ENCODE measurements around the gene SC5D.

The SC5D gene

GRCh38 chr11:121293288-121293594 lies 670 bp downstream of the SC5D start:
- no peak for DNase-seq

DNA sequence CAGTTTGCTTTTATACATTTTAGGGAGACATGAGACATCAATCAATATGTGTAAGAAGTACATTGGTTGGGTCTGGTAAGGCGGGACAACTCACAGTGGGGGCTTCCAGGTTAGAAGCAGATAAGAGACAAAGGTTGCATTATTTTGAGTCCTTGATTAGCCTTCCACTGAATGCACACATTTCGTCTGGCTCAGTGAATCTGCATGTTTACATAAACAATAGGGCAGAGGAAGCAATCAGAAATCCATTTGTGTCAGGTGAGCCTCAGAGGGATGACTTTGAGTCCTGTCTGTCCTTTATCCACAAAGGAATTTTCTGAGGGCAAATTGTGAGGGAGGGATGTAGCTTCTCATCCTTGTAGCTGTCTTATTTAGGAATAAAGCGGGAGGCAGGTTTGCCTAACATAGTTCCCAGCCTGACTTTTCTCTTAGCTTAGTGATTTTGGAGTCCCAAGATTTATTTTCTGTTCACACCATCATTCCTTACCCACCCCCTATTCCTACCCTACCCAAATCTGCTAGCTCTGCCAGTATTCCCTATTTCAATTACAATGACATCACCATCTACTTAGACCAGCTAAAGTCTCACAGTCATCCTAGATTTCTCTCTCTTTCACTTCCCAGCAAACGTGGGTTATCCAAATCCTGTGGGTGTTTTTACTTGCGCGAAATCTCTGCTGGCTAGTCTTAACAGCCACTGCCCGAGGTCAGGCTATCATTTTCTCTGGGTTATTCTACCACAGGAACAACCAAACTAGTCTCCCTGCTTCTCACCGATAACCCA lies 2.9 kb downstream of the SC5D start:
- DNase-seq, result no peak

- no peak for DNase-seq
Observed at GRCh38 chr11:121297872-121298271, 5.3 kb downstream of the SC5D start.

DNA sequence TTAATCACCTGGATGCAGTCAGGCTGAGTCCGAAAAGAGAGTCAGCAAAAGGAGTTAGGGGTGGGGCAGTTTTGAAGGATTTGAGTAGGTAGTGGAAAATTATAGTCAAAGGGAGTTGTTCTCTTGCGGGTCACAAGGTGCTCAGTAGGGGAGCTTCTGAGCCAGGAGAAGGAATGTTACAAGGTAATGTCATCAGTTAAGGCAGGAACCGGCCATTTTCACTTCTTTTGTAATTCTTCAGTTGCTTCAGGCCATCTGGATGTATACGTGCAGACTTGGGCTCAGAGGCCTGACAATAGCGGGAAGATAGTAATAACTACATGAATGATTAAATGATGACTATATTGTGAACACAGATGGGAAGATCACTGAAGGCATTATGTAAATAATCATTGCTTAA lies 6.2 kb downstream of the SC5D start:
- DNase-seq, result no peak

DNA sequence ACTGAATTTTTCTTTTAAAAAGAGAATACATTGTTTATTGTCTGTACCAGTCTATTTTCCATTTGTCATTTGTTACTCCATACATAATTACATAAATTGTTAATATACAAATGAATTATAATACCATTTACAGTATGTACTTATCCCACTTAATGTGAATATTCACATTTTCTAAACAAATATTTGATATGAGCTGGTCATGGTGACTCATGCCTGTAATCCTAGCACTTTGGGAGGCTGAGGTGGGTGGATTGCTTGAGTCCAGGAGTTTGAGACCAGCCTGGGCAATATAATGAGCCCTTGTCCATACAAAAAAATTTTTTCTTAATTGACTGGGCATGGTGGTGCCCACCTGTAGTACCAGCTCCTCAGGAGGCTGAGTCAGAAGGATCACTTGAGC lies 6.8 kb downstream of the SC5D start:
- DNase-seq, result no peak

DNA sequence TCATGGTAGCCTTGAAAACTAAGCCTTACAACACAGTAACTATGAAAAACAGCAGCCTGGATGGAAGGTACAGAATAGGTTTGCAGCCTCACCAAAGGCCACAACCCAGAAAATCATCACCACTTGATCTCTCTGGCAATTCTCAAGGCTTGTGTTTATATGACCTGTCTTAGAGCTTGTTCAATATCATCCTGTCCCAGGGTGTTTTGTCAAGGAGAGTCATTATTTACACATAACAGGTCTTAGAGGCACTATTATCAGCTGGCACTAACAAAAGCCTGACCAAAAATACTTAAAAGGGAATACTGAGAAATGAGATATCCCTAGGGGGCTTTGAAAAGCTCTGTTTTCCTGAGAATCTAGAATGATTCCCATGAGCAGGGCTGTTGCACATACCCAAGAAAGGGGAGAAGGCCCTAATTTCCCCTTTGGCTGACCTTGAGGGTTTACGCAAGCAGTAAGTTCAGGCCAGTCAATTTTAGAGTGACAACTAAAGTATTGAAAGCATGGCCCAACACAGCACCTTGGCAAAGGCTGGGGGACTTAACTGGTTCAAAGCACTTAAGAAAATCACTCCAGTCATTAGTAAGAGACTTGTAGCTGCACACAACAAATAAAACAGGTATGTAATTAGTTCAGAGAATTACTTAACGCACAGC lies 7.9 kb downstream of the SC5D start:
- no peak for DNase-seq

DNA sequence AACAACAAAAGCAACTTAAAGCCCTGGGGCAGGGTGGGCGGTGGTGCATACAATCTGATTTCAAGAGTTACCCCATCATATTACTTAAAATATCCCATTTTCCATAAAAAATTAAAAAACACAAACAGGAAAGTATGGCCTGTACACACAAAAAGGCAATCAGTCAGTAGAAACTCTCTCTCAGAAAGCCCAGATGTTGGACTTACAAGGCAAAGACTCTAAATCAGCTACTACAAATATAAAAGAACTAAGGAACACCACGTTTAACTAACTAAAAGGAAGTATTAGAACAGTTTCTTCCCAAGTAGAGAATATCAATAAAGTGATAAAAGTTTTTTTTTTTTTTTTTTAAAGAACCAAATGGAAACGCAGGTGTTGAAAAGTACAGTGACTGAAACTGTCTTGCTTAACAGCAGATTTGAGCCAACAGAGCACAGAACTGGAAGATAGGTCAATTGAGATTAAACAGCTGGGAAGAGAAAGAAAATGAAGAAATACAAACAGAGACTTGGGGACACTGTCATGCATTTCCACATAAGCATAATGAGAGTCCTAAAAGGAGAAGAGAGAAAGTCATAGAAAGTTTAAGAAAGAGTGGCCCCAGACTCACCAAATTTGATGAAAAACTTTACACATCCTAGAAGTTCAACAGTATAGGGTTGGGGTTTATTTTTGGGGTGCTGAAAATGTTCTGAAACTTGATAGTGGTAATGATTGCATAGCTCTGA lies 8.6 kb downstream of the SC5D start:
- no peak for DNase-seq

DNA sequence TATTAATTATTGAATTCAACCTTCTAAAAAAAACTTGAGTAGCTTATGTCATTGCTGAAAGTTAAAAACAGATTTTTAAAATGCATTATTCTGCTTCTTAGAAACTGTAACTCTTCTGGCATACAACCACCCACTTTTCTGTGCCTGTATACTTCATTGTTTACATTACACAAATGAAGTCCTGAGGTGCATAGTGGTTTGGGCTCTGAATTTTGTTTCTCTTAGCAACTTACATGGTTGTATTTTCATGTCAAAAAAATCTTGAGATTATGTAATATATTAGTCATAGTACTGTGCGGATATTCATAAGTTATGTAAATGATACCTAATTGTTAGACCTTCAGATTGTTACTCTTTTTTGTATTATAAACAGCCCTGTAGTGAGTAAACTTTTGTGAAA lies 12.2 kb downstream of the SC5D start:
- no peak for DNase-seq

DNA sequence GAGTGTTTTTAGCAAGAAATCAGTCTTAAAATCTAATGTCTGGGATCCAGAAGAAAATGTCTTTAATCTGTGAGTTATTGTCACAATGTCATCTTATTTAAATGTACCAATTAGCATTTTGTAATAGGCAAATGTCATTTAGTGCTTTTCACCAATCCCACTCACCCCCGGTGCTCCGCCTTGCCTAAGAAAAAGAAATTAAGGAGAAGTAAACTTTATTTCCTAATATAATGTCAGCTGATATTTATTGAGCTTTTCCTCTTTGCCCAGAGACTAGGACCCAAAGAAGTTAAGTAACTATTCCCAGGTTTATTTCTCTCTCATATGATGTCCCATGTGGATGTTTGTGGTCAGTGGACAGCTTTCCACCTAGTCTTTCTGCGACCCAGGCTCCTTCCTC lies 16.2 kb downstream of the SC5D start:
- no peak for DNase-seq

GRCh38 chr11:121309688-121310087 lies 17.1 kb downstream of the SC5D start:
- no peak for DNase-seq

GRCh38 chr11:121310908-121311307 lies 18.3 kb downstream of the SC5D start:
- no peak for DNase-seq

GRCh38 chr11:121311373-121311772 lies 18.8 kb downstream of the SC5D start:
- no peak for DNase-seq

- no peak for DNase-seq
Observed at GRCh38 chr11:121312483-121312882, 19.9 kb downstream of the SC5D start.

- no peak for DNase-seq
Observed at GRCh38 chr11:121318848-121319834, 26.6 kb downstream of the SC5D start.

DNA sequence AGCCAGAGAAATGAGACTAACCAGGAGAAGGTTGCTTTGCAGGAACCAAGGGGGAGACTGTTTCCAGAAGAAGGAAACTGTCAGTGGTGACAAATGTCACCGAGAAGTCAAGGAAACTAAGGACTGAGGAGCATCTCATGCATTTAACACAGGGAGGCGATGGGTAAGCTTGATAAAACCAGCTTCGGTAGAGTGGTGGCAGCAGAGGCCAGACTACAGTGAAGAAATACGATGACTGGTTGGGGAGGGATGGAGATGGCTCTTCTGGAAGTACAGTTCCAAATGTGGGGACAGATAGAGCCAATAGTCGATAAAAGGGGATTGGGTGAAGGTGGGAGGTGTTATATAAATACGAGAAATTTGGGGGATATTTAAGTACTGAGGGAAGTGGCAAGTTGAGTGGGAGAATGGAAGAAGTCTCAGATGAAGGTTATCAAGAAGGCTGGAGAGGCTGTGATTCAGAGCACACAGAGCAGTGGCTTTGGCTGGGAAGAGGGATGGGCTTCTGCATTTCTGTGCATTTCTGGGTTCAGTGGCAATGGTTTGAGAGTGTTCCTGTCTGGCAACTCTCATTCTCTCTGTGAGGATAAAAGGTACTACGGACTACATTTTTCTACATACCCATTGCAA lies 29.2 kb downstream of the SC5D start:
- no peak for DNase-seq

DNA sequence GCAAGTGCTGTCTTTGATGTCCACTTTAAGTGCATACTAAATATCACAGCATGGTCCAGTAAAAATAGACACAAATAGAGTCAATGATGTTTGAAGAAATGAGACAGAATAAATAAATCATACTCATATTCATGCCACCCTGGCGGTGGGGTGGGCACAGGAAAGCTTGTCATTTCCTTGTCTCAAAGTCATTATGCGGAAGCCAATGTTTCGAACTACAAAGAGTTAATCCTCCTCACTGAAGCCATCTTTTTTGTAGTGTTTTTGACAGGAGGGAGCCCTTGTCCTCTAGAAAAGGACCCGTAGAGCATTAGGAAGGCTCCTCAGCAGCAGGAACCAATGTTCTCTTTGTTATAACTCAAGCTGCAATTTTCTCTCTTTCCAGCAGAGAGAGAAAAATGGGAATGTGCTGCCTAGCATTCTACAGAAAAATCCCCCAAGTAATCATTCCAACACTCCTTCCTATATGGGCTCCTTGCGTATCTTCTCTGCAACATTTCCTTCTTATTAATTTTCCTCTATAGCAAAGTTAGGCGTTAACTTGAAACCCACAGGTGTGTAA lies 30.6 kb downstream of the SC5D start:
- no peak for DNase-seq

GRCh38 chr11:121326230-121326629 lies 33.7 kb downstream of the SC5D start:
- no peak for DNase-seq

- no peak for DNase-seq
Observed at GRCh38 chr11:121327553-121327952, 35.0 kb downstream of the SC5D start.

DNA sequence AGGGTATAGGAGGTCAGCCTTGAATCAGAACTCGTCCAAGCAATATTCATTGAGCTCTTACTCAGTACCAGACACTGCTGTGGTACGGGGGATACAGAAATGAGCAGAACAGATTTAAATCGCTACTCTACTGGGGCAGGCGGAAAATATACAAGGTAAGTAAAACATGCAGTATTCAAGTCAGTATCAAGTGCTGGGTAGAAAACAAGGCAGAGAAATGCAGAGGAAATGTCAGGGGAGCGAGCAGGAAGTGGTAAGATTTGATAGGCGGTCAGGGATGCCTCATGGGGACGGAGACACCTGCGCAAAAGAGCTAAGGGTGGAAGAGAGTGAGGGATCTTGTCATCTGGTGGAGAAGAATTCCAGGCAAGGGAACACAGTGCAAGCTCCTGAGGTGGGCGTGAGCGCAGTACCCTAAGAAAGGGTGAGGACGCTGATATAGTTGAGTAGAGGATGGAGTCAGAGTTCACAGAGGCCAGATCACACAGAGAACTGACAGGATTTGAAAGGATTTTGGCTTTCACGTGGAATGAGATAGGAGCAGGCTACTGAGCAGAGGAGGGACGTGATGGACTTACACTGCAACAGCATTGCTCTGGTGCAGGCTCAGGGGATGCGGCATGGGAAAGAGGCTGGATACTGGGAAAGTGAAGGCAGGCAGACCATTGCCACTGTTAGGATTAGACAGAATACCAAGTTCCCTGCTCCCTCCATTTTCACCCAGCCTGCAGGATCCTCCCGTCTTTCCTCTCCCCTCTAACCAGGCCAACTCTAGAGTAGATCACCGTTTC lies 35.8 kb downstream of the SC5D start:
- no peak for DNase-seq

GRCh38 chr11:121328967-121329679 lies 36.6 kb downstream of the SC5D start:
- DNase-seq, result no peak

Measured in activated gamma-delta T cell (primary cell).